ENCODE measurements around the gene SDK1. TPM values are rescaled to one million over a fixed set of nuclear protein-coding genes. Genes with fewer than 3 reads are reported as not detected.

The SDK1 gene
- total RNA-seq, 2 experiments from 2014 or later, result 0.19 to 0.36 TPM

DNA sequence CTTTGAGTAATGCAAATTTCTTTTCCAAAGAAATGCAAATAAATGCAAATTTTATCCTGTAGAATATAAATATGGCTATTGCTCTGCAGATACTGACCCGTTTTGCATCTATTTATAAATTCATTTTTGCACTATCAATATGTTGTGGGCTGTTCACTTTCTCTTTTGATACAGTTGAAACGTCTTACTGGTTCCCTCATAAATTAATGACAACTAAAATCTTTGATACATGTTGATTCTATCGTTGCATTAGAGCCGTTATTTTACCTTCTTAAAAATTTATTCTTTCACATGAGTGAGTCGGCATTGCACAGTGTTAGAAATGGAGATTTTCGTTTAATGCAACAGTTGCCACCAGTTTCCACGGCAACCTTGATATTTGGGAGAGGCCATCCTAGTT is 691.8 kb downstream of the SDK1 start:
- no TSS peak for BruUV-seq (replicated peaks)
- no peak overlapping the region for H3K4me3 ChIP-seq (ENCODE audit: low read depth, low read length, poor library complexity, severe bottlenecking)
- POLR2A ChIA-PET, result no interaction called here

DNA sequence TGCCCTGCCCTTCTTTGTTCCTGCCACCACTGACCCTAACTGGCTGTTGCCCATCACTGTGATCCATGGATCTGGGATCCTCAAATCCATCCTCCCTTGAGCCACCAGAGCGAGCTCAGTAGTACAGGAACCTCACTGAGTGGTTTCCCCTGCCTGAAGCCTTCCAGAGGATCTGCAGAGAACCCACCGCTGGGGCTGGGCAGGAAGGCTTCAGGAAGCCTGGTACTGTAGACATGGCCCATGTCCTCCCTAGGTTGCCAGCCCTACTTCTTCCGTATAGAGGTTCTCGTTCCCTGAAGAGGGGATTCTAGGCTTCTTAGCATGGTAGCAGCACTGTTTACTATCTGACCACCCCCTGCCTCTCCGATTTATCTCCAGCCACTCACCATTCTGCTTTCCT is 693.7 kb downstream of the SDK1 start:
- CTCF ChIA-PET (ENCODE audit: unreplicated experiment), result no interaction called here
- no TSS peak for BruUV-seq (replicated peaks)
- H3K9me2 ChIP-seq (ENCODE audit: insufficient read depth, low read length), result no peaks in the 10 kb centered on the region

More for the DNA sequence above, 691.8 kb downstream of the SDK1 start:
- H2AFZ ChIP-seq (ENCODE audit: low read length), result no peak overlapping the region
- no peak overlapping the region for H3K4me2 ChIP-seq (ENCODE audit: low read length)
- no peaks in the 10 kb centered on the region for H3K9me2 ChIP-seq (ENCODE audit: insufficient read depth, low read length)
- intact Hi-C loops (cut with micrococcal nuclease; ENCODE audit: unreplicated experiment), result no loop called here
- no peak overlapping the region for H3K27ac ChIP-seq (ENCODE audit: low read depth, low read length, poor library complexity, severe bottlenecking)
- H3K36me3 ChIP-seq (ENCODE audit: insufficient read depth, low read length), result no peaks in the 10 kb centered on the region
- H3K9me3 ChIP-seq (ENCODE audit: low read length), result no peaks in the 10 kb centered on the region
- no peaks in the 10 kb centered on the region for H3K4me1 ChIP-seq (ENCODE audit: insufficient read depth, low read length, poor library complexity, severe bottlenecking)
- H4K20me1 ChIP-seq (ENCODE audit: insufficient read depth, low read length), result no peaks in the 10 kb centered on the region
- H3K79me2 ChIP-seq (ENCODE audit: insufficient read depth, low read depth, low read length), result no peaks in the 10 kb centered on the region
- CTCF ChIA-PET (ENCODE audit: unreplicated experiment), result no interaction called here
- DNase-seq (ENCODE audit: low spot score), result no peak
- TF ChIP-seq EZH2phosphoT487 (IDR thresholded peaks at IDR 0.05; ENCODE audit: borderline replicate concordance, low read depth, low read length), result no peak
- no peak for TF ChIP-seq CTCF (conservative IDR thresholded peaks at IDR 0.05; ENCODE audit: low read length)

DNA sequence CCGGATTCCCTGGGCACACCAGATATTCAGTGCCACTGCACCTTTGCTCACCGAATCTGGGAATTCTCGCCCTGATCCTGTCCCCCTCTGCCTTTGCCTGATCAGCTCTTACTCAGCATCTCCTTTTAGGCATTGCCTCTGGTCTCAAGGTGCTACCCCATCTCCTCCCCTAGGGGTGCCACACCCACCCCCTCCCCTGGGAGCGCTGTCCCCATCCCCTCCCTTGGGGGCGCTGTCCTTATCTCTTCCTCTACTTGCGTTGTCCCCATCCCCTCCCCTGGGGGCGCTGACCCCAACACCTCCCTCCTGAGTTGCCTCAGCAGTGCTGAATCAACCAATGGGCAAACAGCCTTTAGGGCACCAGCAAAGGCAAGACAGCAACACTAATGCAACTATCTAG is 694.1 kb downstream of the SDK1 start:
- Histone ChIP-seq H2AFZ (ENCODE audit: low read length) (no peak overlapping the region), H3K4me3 (ENCODE audit: low read depth, low read length, poor library complexity, severe bottlenecking) (no peak overlapping the region), H3K4me1 (ENCODE audit: insufficient read depth, low read length, poor library complexity, severe bottlenecking) (no peaks in the 10 kb centered on the region), H4K20me1 (ENCODE audit: insufficient read depth, low read length) (no peaks in the 10 kb centered on the region), H3K9me3 (ENCODE audit: low read length) (no peaks in the 10 kb centered on the region), H3K27ac (ENCODE audit: low read depth, low read length, poor library complexity, severe bottlenecking) (no peak overlapping the region), H3K4me2 (ENCODE audit: low read length) (no peak overlapping the region), H3K9me2 (ENCODE audit: insufficient read depth, low read length) (no peaks in the 10 kb centered on the region), H3K79me2 (ENCODE audit: insufficient read depth, low read depth, low read length) (no peaks in the 10 kb centered on the region), H3K36me3 (ENCODE audit: insufficient read depth, low read length) (no peaks in the 10 kb centered on the region)
- intact Hi-C loops (cut with micrococcal nuclease; ENCODE audit: unreplicated experiment), result no loop called here
- CTCF ChIA-PET (ENCODE audit: unreplicated experiment), result no interaction called here
- no peak for TF ChIP-seq EZH2phosphoT487 (IDR thresholded peaks at IDR 0.05; ENCODE audit: borderline replicate concordance, low read depth, low read length)
- TF ChIP-seq CTCF (conservative IDR thresholded peaks at IDR 0.05; ENCODE audit: low read length), result peak; percentile 58
- peak; percentile 18 for DNase-seq (ENCODE audit: low spot score)
- POLR2A ChIA-PET, result no interaction called here
- no TSS peak for BruUV-seq (replicated peaks)

More for the DNA sequence above, 693.7 kb downstream of the SDK1 start:
- POLR2A ChIA-PET, result no interaction called here
- H3K27ac ChIP-seq (ENCODE audit: low read depth, low read length, poor library complexity, severe bottlenecking), result no peak overlapping the region
- H2AFZ ChIP-seq (ENCODE audit: low read length), result no peak overlapping the region
- no peaks in the 10 kb centered on the region for H4K20me1 ChIP-seq (ENCODE audit: insufficient read depth, low read length)
- TF ChIP-seq CTCF (conservative IDR thresholded peaks at IDR 0.05; ENCODE audit: low read length) (no peak), EZH2phosphoT487 (IDR thresholded peaks at IDR 0.05; ENCODE audit: borderline replicate concordance, low read depth, low read length) (no peak)
- H3K9me3 ChIP-seq (ENCODE audit: low read length), result no peaks in the 10 kb centered on the region
- DNase-seq (ENCODE audit: low spot score), result no peak
- H3K4me1 ChIP-seq (ENCODE audit: insufficient read depth, low read length, poor library complexity, severe bottlenecking), result no peaks in the 10 kb centered on the region
- no peaks in the 10 kb centered on the region for H3K79me2 ChIP-seq (ENCODE audit: insufficient read depth, low read depth, low read length)
- H3K4me2 ChIP-seq (ENCODE audit: low read length), result no peak overlapping the region
- intact Hi-C loops (cut with micrococcal nuclease; ENCODE audit: unreplicated experiment), result no loop called here
- H3K4me3 ChIP-seq (ENCODE audit: low read depth, low read length, poor library complexity, severe bottlenecking), result no peak overlapping the region
- H3K36me3 ChIP-seq (ENCODE audit: insufficient read depth, low read length), result no peaks in the 10 kb centered on the region

Measured in OCI-LY7 (cell line).